ENCODE results near the gene TNRC6B.

DNA sequence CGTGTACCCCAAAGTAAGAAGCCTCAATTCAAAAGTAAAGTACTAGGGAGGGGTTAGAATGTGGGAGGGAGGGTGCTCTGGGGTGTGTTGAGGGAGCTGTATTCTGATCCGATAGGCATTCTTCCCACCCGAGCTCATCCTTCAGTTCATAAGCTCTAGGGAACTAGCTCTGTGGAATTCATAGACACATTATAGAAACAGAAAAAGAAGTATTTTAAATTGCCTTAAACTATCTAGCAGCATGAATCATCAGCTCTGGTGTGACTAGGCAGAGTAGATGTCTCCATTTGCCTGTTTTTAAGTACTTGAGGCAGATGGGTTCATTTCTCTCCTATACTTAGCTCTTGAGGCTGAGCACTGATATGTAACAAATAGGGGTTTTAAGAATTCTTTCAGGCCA is 185.3 kb downstream of the TNRC6B start:
- TF ChIP-seq POLR2A (IDR thresholded peaks at IDR 0.05; ENCODE audit: low read depth, low read length) = no peak
- TF ChIP-seq POLR2AphosphoS5 (IDR thresholded peaks at IDR 0.05; ENCODE audit: low read depth, low read length) = no peak
- no peak for TF ChIP-seq TAF1 (IDR thresholded peaks at IDR 0.05; ENCODE audit: low read depth, low read length)
- TF ChIP-seq PAX5 (IDR thresholded peaks at IDR 0.05; ENCODE audit: insufficient read depth, low read length, severe bottlenecking) = no peak
- no peak for TF ChIP-seq SPI1 (IDR thresholded peaks at IDR 0.05; ENCODE audit: low read depth, low read length)
